ENCODE data around the gene ESR1.
A peak's percentile ranks its signal among the peaks of the same experiment; 100 is the strongest.
"Not testable (repeated sequence)": the region's sequence is repeated elsewhere in the genome, so short reads cannot be mapped to it uniquely, and the experiment has no call there.

ESR1 gene

GRCh38 chr6:151998784-151999183, 191.3 kb downstream of the ESR1 start:
- no peak for DNase-seq

DNA sequence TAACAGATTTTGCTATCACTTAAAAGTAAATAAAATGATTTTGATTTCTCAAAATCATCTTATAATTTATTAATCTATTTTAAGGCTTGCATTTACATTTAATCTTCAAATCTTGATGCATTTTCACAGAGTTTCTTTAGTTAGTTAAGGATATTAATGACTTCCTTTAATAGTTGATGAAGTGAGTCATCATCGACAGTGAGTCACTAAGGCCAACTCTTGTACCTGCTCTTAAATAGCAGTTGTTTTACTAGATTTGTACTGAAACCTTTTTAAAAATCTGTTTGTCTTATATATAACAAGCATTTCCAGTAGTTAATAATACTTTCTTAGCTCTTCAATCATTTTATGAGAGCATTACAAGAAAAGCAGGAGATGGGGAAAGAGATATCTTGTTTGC, 191.7 kb downstream of the ESR1 start:
- no peak for DNase-seq

- no peak for DNase-seq
Measured at GRCh38 chr6:152001408-152001807, 193.9 kb downstream of the ESR1 start.

DNA sequence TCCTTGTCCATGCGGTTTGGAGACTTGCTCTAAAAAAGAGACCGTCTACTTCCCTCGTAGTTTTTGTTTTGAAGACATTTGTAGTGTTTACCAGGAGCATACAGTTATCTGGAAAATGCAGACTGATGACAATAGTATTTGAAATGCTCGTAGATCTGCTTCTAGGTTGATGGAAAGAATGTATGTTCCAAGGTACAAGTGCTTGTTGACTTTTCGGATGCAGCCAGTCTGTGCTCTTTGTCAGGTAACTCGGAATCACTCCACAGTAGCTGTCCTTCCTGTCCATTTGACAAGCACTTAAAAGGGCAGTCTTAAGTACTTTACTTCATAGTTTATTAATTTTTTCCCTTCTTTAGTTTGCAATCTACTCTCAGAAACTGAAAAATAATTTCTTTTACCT, 194.8 kb downstream of the ESR1 start:
- DNase-seq = no peak

GRCh38 chr6:152004036-152004566, 196.6 kb downstream of the ESR1 start:
- DNase-seq = no peak

GRCh38 chr6:152004896-152005295, 197.4 kb downstream of the ESR1 start:
- no peak for DNase-seq

GRCh38 chr6:152008779-152009178, 201.3 kb downstream of the ESR1 start:
- peak; percentile 68 for DNase-seq

GRCh38 chr6:152012227-152012626, 204.7 kb downstream of the ESR1 start:
- no peak for DNase-seq

GRCh38 chr6:152018876-152019275, 211.4 kb downstream of the ESR1 start:
- DNase-seq = peak; percentile 88

GRCh38 chr6:152022303-152022702, 214.8 kb downstream of the ESR1 start:
- DNase-seq = no peak

GRCh38 chr6:152023613-152024012, 216.1 kb downstream of the ESR1 start:
- DNase-seq = no peak

DNA sequence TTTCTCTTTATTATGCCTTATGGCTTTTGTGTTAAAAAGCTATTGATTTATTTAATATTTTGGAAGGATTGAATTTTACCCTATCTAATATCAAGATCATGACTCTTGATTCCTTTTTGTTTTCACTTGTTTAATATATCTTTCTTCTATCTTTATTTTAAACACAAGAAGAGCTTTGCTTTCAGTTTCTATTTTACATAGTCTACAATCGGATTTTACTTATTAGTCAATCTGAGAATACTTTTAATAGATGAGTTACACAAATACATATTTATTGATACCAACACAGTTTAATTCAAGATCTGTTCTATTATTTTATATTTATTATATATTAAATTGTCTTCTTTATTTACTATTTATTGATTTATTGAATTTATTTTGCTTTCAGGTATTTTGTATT, 218.8 kb downstream of the ESR1 start:
- no peak for DNase-seq

- DNase-seq = not testable (repeated sequence)
Measured at GRCh38 chr6:152026744-152027143, 219.3 kb downstream of the ESR1 start.

GRCh38 chr6:152033765-152034164, 226.3 kb downstream of the ESR1 start:
- not testable (repeated sequence) for DNase-seq

- no peak for DNase-seq
Measured at GRCh38 chr6:152034631-152035030, 227.1 kb downstream of the ESR1 start.

DNA sequence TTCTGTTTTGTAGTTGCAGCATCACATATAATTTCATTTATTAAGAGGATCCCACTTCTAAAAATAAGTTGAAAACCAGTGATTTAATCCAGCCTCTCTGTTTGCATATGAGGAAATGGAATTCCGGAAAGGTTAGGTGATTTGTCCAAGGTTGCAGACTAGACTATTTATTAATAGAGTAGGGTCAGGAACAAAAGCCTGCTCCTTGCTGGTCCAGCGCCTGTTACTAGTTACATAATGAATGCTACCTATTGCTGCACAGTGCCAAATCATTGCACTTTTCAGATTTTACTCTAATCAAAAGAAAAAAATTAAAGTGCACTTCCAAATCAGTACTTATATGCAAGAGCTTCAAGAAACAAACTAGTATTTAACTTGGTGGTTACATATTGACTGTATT, 238.6 kb downstream of the ESR1 start:
- DNase-seq = no peak

DNA sequence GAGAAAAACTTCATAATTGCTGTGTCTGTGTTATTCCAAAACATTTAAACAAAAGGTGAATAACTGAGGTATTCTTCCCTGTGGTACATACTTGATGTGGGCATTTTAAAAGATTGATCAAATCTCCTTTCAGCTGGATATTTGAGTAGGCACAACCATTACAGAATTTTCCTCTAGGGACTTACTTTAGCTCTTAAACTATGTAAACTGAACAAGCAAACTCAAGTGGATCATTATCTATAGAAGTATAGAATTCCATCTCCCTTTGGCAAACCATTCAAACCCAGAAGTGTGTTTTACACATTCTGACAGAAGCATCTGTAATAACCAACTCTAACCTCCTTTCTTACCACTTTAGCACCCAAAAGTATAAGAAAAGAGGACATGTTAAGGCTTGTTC, 241.4 kb downstream of the ESR1 start:
- no peak for DNase-seq

DNA sequence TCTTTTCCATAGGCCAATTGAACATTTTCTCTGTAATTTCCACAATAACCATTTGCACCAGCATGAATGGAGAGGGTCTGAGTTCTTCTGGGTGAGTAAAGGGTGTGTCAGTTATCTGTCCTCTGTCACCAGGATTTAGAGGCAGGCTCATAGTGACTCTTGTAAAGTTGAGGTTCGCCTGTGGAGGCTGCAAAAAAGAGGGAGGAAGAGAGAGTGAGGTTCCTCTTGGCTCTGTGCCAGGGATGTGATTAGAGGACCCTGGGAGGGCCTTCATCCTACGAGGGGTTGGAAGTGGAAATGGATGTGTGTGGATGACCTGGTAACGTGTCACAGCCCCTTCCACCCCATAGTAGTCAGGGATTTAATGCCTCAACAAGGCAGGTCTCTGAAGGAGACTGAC, 242.0 kb downstream of the ESR1 start:
- DNase-seq = no peak

- DNase-seq = peak; percentile 37
Measured at GRCh38 chr6:152050451-152051195, 243.1 kb downstream of the ESR1 start.

- DNase-seq = no peak
Measured at GRCh38 chr6:152052061-152052460, 244.6 kb downstream of the ESR1 start.

DNA sequence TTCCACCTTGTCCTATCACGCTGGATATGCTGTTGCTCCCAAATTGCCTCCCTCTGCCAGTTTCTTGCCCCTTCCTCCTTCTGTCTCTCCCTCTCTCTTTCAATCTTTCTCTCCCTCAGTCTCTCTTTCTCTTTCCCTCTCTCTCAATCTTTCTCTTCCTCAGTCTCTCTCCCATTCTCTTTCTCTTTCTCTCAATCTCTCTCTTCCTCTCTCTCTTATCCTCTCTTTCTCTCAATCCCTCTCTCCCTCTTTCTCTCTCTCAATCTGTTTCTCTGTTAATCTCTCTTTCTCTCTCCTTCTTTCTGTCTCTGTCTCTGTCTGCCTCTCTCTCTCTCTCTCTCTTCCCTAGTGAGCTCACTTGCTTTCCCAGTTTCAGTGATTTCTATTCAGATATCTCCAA, 245.8 kb downstream of the ESR1 start:
- DNase-seq = no peak

GRCh38 chr6:152054441-152054840, 247.0 kb downstream of the ESR1 start:
- no peak for DNase-seq

DNA sequence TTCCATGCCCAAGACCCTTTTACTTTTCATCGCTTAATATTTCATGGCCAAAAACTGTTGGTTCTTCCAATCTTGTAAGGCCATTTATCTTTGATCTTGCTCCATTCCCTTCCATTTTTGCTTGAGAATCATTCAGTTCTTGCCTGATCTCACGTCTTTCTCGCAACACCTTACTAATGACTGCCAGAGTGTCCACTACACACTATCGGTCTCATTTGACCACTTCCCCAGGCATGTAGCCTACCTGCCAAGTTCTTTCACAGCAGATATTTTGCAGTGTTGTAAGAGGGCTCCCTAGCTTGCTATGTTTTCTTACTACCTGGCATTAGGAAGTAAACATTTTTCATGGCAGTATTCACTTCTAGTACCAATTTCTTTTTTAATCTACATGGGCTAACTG, 248.0 kb downstream of the ESR1 start:
- no peak for DNase-seq

DNA sequence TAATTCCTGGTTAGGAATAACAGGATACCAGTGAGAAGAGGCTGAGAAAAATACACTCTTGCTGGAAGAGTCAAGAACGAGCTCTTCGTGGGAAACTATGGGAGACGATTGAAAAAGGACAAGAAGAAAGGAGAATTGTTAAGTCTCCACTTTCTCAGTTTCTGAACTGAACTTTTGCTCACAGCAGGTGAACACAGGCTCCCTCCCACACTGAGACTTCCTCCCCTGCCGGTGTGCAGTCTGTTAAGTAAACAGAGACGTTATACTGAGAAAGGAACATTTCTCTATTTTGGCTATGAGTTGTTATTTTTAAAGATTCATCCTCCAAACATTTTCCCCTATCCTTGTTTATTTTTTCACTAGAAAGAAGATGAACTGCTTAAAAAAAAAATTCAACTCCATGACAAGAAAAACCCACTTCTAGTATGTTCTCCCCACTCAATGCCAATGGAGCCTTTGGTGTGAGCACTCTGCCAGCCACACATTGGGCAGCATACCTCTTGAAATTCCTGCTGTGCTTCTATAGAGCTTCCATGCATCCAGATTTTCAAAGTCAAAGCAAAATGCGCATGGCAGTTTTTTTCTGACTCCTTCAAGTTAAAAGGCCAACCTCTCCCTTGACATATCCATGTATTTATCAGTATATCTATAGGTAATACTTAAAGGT, 250.5 kb downstream of the ESR1 start:
- no peak for DNase-seq

- no peak for DNase-seq
Measured at GRCh38 chr6:152059909-152060308, 252.4 kb downstream of the ESR1 start.

Data from MV-4-11 (cell line).